ENCODE results near the gene TIAM2. TPM values are rescaled to one million over a fixed set of nuclear protein-coding genes. Genes with fewer than 3 reads are reported as not detected.

TIAM2 gene
- total and polyA plus RNA-seq, 7 experiments from 2014 or later, result 0.66 to 11.6 (median 6.0) TPM

- no peaks in the 10 kb centered on the region for H3K4me1 Mint-ChIP-seq
- ATAC-seq, result no peak
Measured at GRCh38 chr6:154989448-154989847, 5.7 kb upstream of the TIAM2 start.

GRCh38 chr6:154991207-154991606, 3.9 kb upstream of the TIAM2 start:
- Histone ChIP-seq H3K4me1 (ENCODE audit: control insufficient read depth in 2 of 2, insufficient read depth in 2 of 2, low read length in 2 of 2) (no peaks in the 10 kb centered on the region), H3K9me3 (ENCODE audit: control insufficient read depth in 2 of 3, low read length in 3 of 3) (no peaks in the 10 kb centered on the region), H3K4me3 (ENCODE audit: low read length) (no peak overlapping the region), H3K27ac (ENCODE audit: low read depth, low read length) (no peak overlapping the region), H3K27me3 (ENCODE audit: control insufficient read depth in 2 of 2, insufficient read depth in 2 of 2, low read length in 2 of 2) (no peaks in the 10 kb centered on the region), H3K36me3 (ENCODE audit: control insufficient read depth in 2 of 3, insufficient read depth in 3 of 3, low read length in 3 of 3) (no peaks in the 10 kb centered on the region)
- ATAC-seq, result no peak
- ChIA-PET POLR2A (no interaction called here), CTCF (no interaction called here)
- Mint-ChIP-seq H3K27me3 (peaks cover 1 to 20% (median 9%) of the 10 kb centered on the region in 5 donors), H3K4me1 (peaks cover 0 to 5% (median 0%) of the 10 kb centered on the region in 7 donors), H3K27ac (no peak overlapping the region), H3K4me3 (no peak overlapping the region), H3K36me3 (peaks cover 0 to 9% (median 0%) of the 10 kb centered on the region in 5 donors), H3K9me3 (peaks cover 0 to 5% (median 0%) of the 10 kb centered on the region in 11 donors)
- intact Hi-C loops (cut with micrococcal nuclease), result no loop called here
- no peak for DNase-seq

More at GRCh38 chr6:154989448-154989847, 5.7 kb upstream of the TIAM2 start:
- H3K9me3 ChIP-seq (ENCODE audit: control insufficient read depth in 2 of 3, low read length in 3 of 3), result no peaks in the 10 kb centered on the region
- H3K4me3 ChIP-seq (ENCODE audit: low read length), result no peak overlapping the region
- H3K27ac ChIP-seq (ENCODE audit: low read depth, low read length), result no peak overlapping the region
- Mint-ChIP-seq H3K27ac (no peak overlapping the region), H3K36me3 (peaks cover 0 to 9% (median 0%) of the 10 kb centered on the region in 5 donors), H3K9me3 (peaks cover 0 to 5% (median 0%) of the 10 kb centered on the region in 11 donors), H3K27me3 (peaks cover 0 to 12% (median 4%) of the 10 kb centered on the region in 5 donors), H3K4me3 (no peak overlapping the region)
- POLR2A ChIA-PET, result no interaction called here
- no peak for DNase-seq
- no peaks in the 10 kb centered on the region for H3K4me1 ChIP-seq (ENCODE audit: control insufficient read depth in 2 of 2, insufficient read depth in 2 of 2, low read length in 2 of 2)
- H3K36me3 ChIP-seq (ENCODE audit: control insufficient read depth in 2 of 3, insufficient read depth in 3 of 3, low read length in 3 of 3), result no peaks in the 10 kb centered on the region
- CTCF ChIA-PET, result no interaction called here
- no peaks in the 10 kb centered on the region for H3K27me3 ChIP-seq (ENCODE audit: control insufficient read depth in 2 of 2, insufficient read depth in 2 of 2, low read length in 2 of 2)
- intact Hi-C loops (cut with micrococcal nuclease), result no loop called here

- Histone ChIP-seq H3K36me3 (ENCODE audit: control insufficient read depth in 2 of 3, insufficient read depth in 3 of 3, low read length in 3 of 3) (no peaks in the 10 kb centered on the region), H3K4me1 (ENCODE audit: control insufficient read depth in 2 of 2, insufficient read depth in 2 of 2, low read length in 2 of 2) (no peaks in the 10 kb centered on the region), H3K27ac (ENCODE audit: low read depth, low read length) (no peak overlapping the region), H3K27me3 (ENCODE audit: control insufficient read depth in 2 of 2, insufficient read depth in 2 of 2, low read length in 2 of 2) (no peaks in the 10 kb centered on the region), H3K4me3 (ENCODE audit: low read length) (no peak overlapping the region), H3K9me3 (ENCODE audit: control insufficient read depth in 2 of 3, low read length in 3 of 3) (no peaks in the 10 kb centered on the region)
- DNase-seq (no peak), ATAC-seq (no peak)
- no peak overlapping the region for H3K27ac Mint-ChIP-seq
- no peak overlapping the region for H3K4me3 Mint-ChIP-seq
- intact Hi-C loops (cut with micrococcal nuclease), result no loop called here
- peaks cover 0 to 4% (median 0%) of the 10 kb centered on the region in 11 donors for H3K9me3 Mint-ChIP-seq
- H3K27me3 Mint-ChIP-seq, result peaks cover 18 to 35% (median 25%) of the 10 kb centered on the region in 5 donors
- H3K4me1 Mint-ChIP-seq, result peaks cover 0 to 13% (median 5%) of the 10 kb centered on the region in 7 donors
- CTCF ChIA-PET, result no interaction called here
- peaks cover 0 to 8% (median 0%) of the 10 kb centered on the region in 5 donors for H3K36me3 Mint-ChIP-seq
- POLR2A ChIA-PET, result no interaction called here
Measured at GRCh38 chr6:154993026-154993425, 2.1 kb upstream of the TIAM2 start.

- Mint-ChIP-seq H3K36me3 (peaks cover 0 to 4% (median 0%) of the 10 kb centered on the region in 5 donors), H3K27ac (no peak overlapping the region), H3K9me3 (peaks cover 0 to 2% (median 0%) of the 10 kb centered on the region in 11 donors), H3K4me1 (peaks cover 0 to 13% (median 5%) of the 10 kb centered on the region in 7 donors), H3K4me3 (peak overlapping the region in 4 of 10 donors; percentile 29 to 65 (median 52)), H3K27me3 (peaks cover 25 to 37% (median 30%) of the 10 kb centered on the region in 5 donors)
- Histone ChIP-seq H3K4me1 (ENCODE audit: control insufficient read depth in 2 of 2, insufficient read depth in 2 of 2, low read length in 2 of 2) (no peaks in the 10 kb centered on the region), H3K4me3 (ENCODE audit: low read length) (no peak overlapping the region), H3K27ac (ENCODE audit: low read depth, low read length) (no peak overlapping the region), H3K36me3 (ENCODE audit: control insufficient read depth in 2 of 3, insufficient read depth in 3 of 3, low read length in 3 of 3) (no peaks in the 10 kb centered on the region), H3K27me3 (ENCODE audit: control insufficient read depth in 2 of 2, insufficient read depth in 2 of 2, low read length in 2 of 2) (no peaks in the 10 kb centered on the region), H3K9me3 (ENCODE audit: control insufficient read depth in 2 of 3, low read length in 3 of 3) (no peaks in the 10 kb centered on the region)
- POLR2A ChIA-PET, result no interaction called here
- no peak for ATAC-seq
- intact Hi-C loops (cut with micrococcal nuclease), result no loop called here
- CTCF ChIA-PET, result no interaction called here
- no peak for DNase-seq
Measured at GRCh38 chr6:154993710-154994109, 1.4 kb upstream of the TIAM2 start.

- H3K4me3 Mint-ChIP-seq, result peak overlapping the region in 6 of 10 donors; percentile 17 to 65 (median 33)
- no peak for ATAC-seq
- POLR2A ChIA-PET, result no interaction called here
- H3K36me3 Mint-ChIP-seq, result no peaks in the 10 kb centered on the region
- no peaks in the 10 kb centered on the region for H3K9me3 ChIP-seq (ENCODE audit: control insufficient read depth in 2 of 3, low read length in 3 of 3)
- intact Hi-C loops (cut with micrococcal nuclease), result loop anchor here in 1 of 2 donors (5.0 kb wide), 2 partner anchors 63 to 177 kb away; no protein-coding TSS in a partner anchor
- H3K4me1 ChIP-seq (ENCODE audit: control insufficient read depth in 2 of 2, insufficient read depth in 2 of 2, low read length in 2 of 2), result no peaks in the 10 kb centered on the region
- H3K4me1 Mint-ChIP-seq, result peaks cover 0 to 13% (median 5%) of the 10 kb centered on the region in 7 donors
- H3K27me3 ChIP-seq (ENCODE audit: control insufficient read depth in 2 of 2, insufficient read depth in 2 of 2, low read length in 2 of 2), result no peaks in the 10 kb centered on the region
- no peak for DNase-seq
- no peak overlapping the region for H3K4me3 ChIP-seq (ENCODE audit: low read length)
- H3K36me3 ChIP-seq (ENCODE audit: control insufficient read depth in 2 of 3, insufficient read depth in 3 of 3, low read length in 3 of 3), result no peaks in the 10 kb centered on the region
- CTCF ChIA-PET, result no interaction called here
- H3K27ac ChIP-seq (ENCODE audit: low read depth, low read length), result no peak overlapping the region
- H3K27me3 Mint-ChIP-seq, result peaks cover 27 to 38% (median 36%) of the 10 kb centered on the region in 5 donors
- no peaks in the 10 kb centered on the region for H3K9me3 Mint-ChIP-seq
- H3K27ac Mint-ChIP-seq, result no peak overlapping the region
Measured at GRCh38 chr6:154994836-154995253, 270 bp upstream of the TIAM2 start.

GRCh38 chr6:154996016-154996590, 988 bp downstream of the TIAM2 start:
- no peaks in the 10 kb centered on the region for H3K9me3 Mint-ChIP-seq
- H3K36me3 Mint-ChIP-seq, result no peaks in the 10 kb centered on the region
- ChIA-PET POLR2A (no interaction called here), CTCF (no interaction called here)
- no peaks in the 10 kb centered on the region for H3K36me3 ChIP-seq (ENCODE audit: control insufficient read depth in 2 of 3, insufficient read depth in 3 of 3, low read length in 3 of 3)
- H3K4me1 ChIP-seq (ENCODE audit: control insufficient read depth in 2 of 2, insufficient read depth in 2 of 2, low read length in 2 of 2), result no peaks in the 10 kb centered on the region
- peaks cover 27 to 40% (median 36%) of the 10 kb centered on the region in 5 donors for H3K27me3 Mint-ChIP-seq
- no peak overlapping the region for H3K4me3 ChIP-seq (ENCODE audit: low read length)
- no peak overlapping the region for H3K27ac ChIP-seq (ENCODE audit: low read depth, low read length)
- H3K9me3 ChIP-seq (ENCODE audit: control insufficient read depth in 2 of 3, low read length in 3 of 3), result no peaks in the 10 kb centered on the region
- intact Hi-C loops (cut with micrococcal nuclease), result loop anchor here in 1 of 2 donors (5.0 kb wide), 2 partner anchors 64 to 176 kb away; no protein-coding TSS in a partner anchor
- H3K4me1 Mint-ChIP-seq, result peaks cover 0 to 13% (median 5%) of the 10 kb centered on the region in 7 donors
- DNase-seq (no peak), ATAC-seq (no peak)
- no peaks in the 10 kb centered on the region for H3K27me3 ChIP-seq (ENCODE audit: control insufficient read depth in 2 of 2, insufficient read depth in 2 of 2, low read length in 2 of 2)
- no peak overlapping the region for H3K27ac Mint-ChIP-seq
- peak overlapping the region in 8 of 10 donors; percentile 18 to 62 (median 30) for H3K4me3 Mint-ChIP-seq
